ENCODE measurements around the gene TTLL7. TPM values are rescaled to one million over a fixed set of nuclear protein-coding genes. Genes with fewer than 3 reads are reported as not detected.

TTLL7 gene
- total and polyA plus RNA-seq, 8 donors = 3.9 to 15.0 (median 6.4) TPM

DNA sequence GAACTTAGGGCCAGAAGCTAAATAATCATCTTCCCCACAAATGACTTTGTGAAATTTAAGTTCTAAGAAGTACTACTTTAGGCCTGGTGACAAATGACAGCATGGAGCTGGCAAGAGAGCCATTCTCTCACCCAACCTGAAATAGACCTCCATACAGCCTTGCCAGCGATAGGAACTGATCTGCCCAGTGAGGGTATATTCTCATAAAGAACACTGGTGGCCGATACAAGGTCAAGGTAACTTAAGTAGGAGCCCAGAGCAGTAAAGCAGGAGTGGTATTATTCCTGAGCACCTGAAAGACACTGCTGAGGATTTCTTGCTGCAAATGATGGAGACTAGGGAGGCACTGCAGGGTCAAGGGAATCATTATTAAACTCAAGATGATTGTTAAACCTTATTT is 2.6 kb upstream of the TTLL7 start:
- Histone ChIP-seq H3K9me3 (no peaks in the 10 kb centered on the region), H3K27me3 (peaks cover 0 to 51% of the 10 kb centered on the region in 2 donors), H3K27ac (no peak overlapping the region), H3K36me3 (no peaks in the 10 kb centered on the region), H3K4me3 (no peak overlapping the region), H3K4me1 (peaks cover 0 to 5% of the 10 kb centered on the region in 2 donors)
- no peak for DNase-seq
- no peak for ATAC-seq
- intact Hi-C loops (cut with DNase I) = no loop called here
- TF ChIP-seq, protein P1, sequence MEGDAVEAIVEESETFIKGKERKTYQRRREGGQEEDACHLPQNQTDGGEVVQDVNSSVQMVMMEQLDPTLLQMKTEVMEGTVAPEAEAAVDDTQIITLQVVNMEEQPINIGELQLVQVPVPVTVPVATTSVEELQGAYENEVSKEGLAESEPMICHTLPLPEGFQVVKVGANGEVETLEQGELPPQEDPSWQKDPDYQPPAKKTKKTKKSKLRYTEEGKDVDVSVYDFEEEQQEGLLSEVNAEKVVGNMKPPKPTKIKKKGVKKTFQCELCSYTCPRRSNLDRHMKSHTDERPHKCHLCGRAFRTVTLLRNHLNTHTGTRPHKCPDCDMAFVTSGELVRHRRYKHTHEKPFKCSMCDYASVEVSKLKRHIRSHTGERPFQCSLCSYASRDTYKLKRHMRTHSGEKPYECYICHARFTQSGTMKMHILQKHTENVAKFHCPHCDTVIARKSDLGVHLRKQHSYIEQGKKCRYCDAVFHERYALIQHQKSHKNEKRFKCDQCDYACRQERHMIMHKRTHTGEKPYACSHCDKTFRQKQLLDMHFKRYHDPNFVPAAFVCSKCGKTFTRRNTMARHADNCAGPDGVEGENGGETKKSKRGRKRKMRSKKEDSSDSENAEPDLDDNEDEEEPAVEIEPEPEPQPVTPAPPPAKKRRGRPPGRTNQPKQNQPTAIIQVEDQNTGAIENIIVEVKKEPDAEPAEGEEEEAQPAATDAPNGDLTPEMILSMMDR (IDR thresholded peaks at IDR 0.05) = no peak

DNA sequence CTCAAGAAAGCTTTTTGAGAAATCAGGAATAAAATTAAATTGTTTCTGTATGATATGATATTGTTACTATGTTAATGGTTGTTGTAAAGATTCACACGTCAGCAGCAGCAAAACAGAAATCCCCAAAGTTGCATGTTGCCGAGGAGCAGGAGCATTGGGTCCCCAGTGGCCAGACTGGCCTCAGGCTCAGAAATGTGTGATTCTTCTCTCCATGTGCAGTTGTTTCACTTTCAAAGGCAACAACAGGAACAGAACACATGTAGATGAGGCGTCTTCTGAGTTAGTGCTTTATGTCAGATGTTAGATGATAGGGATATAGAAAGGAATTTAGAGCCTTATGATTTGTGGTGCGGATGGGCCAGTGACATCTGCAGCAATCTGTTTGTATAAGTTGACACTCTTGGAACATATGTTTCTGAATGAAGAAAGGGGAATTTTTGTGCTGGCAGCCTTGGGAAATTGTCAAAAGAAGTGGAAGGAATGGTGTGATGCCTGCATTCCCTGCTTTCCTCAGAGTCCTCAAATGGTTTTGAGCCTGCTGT is 2.1 kb upstream of the TTLL7 start:
- no peak for ATAC-seq
- H3K27ac ChIP-seq = no peak overlapping the region
- H3K27me3 ChIP-seq = peaks cover 0 to 55% of the 10 kb centered on the region in 2 donors
- no peak for DNase-seq
- no peak overlapping the region for H3K4me3 ChIP-seq
- TF ChIP-seq, protein P1 (IDR thresholded peaks at IDR 0.05) = no peak
- no peaks in the 10 kb centered on the region for H3K9me3 ChIP-seq
- no peaks in the 10 kb centered on the region for H3K36me3 ChIP-seq
- peaks cover 0 to 5% of the 10 kb centered on the region in 2 donors for H3K4me1 ChIP-seq
- intact Hi-C loops (cut with DNase I) = no loop called here

DNA sequence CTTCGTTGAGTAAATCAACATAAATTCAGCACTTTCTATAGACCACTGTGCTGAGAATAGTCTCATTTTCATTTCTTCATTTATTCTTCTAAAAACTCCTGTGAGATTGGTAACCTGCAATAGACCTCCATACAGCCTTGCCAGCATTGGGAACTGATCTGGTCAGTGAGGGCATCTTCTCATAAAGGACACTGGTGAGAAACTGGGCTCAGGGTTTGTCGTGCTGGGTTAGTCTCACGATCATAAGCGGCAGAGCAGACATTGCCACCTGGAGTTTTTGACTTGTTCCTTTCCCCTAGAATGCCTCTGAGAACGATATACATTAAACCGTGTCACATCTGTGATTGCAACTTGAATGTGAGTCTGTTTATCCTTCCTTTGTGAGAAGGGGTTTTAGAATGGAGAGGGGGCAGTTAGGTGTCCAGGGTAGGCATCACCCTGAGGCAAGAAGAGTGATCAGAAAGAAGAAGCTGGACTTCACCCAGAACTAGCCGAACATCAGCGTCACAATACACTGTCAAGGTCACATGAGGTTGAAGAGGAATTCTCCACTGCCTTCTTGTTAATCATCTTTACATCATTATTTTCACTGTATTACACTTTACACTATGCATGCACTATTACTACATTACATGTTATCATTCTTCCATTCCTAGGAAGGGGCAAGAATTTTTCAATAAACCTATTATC is 1.4 kb upstream of the TTLL7 start:
- no peak overlapping the region for H3K4me3 ChIP-seq
- DNase-seq (no peak), ATAC-seq (no peak)
- no peak overlapping the region for H3K27ac ChIP-seq
- H3K27me3 ChIP-seq = peaks cover 0 to 55% of the 10 kb centered on the region in 2 donors
- TF ChIP-seq, protein P1 (IDR thresholded peaks at IDR 0.05) = no peak
- peaks cover 0 to 5% of the 10 kb centered on the region in 2 donors for H3K4me1 ChIP-seq
- H3K36me3 ChIP-seq = no peaks in the 10 kb centered on the region
- no peaks in the 10 kb centered on the region for H3K9me3 ChIP-seq
- intact Hi-C loops (cut with DNase I) = no loop called here

DNA sequence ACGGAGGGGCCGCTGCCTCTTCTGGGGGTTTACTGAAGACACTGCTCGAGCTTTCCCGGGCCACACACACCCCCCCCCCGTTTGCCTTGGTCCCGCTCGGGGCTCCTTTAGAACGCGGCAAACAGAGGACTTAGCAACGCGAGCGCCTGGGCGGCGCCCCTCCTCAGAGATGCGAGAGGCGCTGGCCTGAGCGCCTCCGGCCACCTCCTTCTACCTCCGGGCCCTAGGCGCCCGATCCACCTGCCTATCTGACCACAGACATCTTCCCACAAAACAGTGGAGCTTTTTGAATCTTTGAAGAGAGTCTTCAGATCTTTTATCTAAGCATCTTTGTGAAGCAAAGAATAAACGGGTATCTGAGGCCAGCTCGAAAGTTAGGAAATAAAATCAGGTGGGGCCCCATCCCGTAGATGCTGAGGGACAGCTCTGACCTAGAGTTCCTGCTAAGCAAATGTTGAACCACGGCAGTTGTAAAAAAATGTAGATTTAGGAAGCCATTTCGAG is 436 bp upstream of the TTLL7 start:
- DNase-seq = peak in 3 of 4 donors; percentile 58 to 88 (median 71)
- Histone ChIP-seq H3K27ac (peak overlapping the region in 1 of 2 donors; percentile 77), H3K4me1 (peaks cover 0 to 5% of the 10 kb centered on the region in 2 donors), H3K4me3 (peak overlapping the region; percentile 61 to 84), H3K36me3 (no peaks in the 10 kb centered on the region), H3K27me3 (peaks cover 0 to 55% of the 10 kb centered on the region in 2 donors), H3K9me3 (no peaks in the 10 kb centered on the region)
- intact Hi-C loops (cut with DNase I) = no loop called here
- ATAC-seq = peak; percentile 96
- TF ChIP-seq, protein P1 (IDR thresholded peaks at IDR 0.05) = no peak

DNA sequence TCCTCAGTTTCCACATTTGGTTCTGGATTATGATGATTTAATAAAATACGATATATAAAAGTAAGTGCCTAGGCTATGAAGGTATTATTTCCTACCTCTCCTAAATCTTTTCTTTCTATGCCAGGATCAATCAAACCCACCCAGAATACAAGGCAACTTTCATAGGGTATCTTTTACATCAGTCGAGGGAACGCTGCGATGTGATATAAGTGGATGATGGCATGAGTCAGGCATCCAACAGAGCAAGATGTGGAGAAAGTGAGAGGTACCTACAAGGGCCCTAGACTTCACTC is 781 bp downstream of the TTLL7 start:
- H3K4me1 ChIP-seq = peaks cover 0 to 5% of the 10 kb centered on the region in 2 donors
- peak overlapping the region; percentile 61 to 84 for H3K4me3 ChIP-seq
- ATAC-seq = peak; percentile 40
- H3K36me3 ChIP-seq = no peaks in the 10 kb centered on the region
- intact Hi-C loops (cut with DNase I) = no loop called here
- H3K27ac ChIP-seq = no peak overlapping the region
- peaks cover 0 to 55% of the 10 kb centered on the region in 2 donors for H3K27me3 ChIP-seq
- TF ChIP-seq, protein P1 (IDR thresholded peaks at IDR 0.05) = no peak
- H3K9me3 ChIP-seq = no peaks in the 10 kb centered on the region
- DNase-seq = no peak
